Fibroblast of the conjunctiva (primary cell): ENCODE results near the gene MIPOL1.
"Not testable (repeated sequence)": the region's sequence is repeated elsewhere in the genome, so short reads cannot be mapped to it uniquely, and the experiment has no call there.

Experiments
- DNase-seq: peaks from one replicate; pipeline ENCODE4 v3.0.0-alpha.2; 2010; ENCODE audit warnings: low read depth

Gene MIPOL1

GRCh38 chr14:37285220-37285619 is 87.5 kb downstream of the MIPOL1 start:
- DNase-seq: no peak

DNA sequence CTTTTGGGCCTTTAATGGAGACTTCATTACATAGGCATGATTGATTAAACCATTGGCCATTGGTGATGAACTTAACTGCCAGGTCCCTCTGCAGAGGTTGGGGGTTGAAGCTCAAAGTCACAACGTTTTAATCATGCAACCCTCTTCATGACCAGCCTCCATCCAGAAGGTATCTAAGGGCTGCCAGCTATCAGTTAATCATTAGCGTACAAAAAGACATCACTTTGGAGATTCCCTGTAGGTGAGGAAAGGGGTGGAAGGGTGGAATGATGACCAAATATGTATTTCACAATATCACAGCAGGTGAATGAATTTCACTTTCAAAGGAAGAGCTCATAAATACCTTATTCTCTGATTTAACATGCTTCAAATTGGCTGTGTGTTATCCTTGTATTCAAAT is 92.0 kb downstream of the MIPOL1 start:
- no peak for DNase-seq

DNA sequence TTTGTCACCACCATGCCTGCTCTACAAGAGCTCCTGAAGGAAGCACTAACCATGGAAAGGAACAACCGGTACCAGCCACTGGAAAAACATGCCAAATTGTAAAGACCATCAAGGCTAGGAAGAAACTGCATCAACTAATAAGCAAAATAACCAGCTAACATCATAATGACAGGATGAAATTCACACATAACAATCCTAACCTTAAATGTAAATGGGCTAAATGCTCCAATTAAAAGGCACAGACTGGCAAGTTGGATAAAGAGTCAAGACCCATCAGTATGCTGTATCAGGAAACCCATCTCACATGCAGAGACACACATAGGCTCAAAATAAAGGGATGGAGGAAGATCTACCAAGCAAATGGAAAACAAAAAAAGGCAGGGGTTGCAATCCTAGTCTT is 97.5 kb downstream of the MIPOL1 start:
- not testable (repeated sequence) for DNase-seq

DNA sequence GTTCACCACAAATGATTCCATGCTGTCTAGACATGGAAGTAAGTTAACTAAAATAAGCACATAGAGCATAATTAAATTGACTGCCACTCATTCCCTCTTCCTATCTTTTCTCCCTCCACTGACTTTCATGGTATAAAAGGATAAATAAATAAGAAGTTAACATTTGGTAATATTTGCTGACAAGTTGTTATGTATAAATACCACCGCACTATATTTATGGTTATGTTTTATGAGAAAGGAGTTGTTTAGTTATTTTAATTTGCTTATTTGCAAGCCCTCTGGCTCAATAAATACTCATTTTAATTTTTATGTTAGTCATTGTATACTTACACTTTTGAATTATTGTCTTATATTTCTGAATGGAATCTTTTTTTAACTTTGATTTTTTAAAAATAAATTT is 113.5 kb downstream of the MIPOL1 start:
- DNase-seq: no peak

DNA sequence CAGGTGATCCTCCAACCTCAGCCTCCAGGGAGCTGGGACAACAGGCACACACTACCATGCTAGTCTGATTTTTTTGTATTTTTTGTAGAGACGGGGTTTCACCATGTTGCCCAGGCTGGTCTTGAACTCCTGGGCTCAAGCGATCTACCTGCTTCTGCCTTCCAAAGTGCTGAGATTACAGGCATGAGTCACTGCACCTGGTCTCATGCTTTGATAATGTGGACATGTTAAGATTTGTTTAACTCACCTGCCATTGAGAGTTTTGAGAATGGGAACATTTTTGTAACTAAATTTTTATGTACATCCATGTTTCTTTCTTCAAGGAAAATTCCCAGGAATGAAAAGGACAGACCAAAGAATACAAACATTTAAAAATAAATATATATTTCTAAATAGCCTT is 121.2 kb downstream of the MIPOL1 start:
- DNase-seq: no peak

- DNase-seq: no peak
Measured at GRCh38 chr14:37320106-37320505, 122.4 kb downstream of the MIPOL1 start.

- no peak for DNase-seq
Measured at GRCh38 chr14:37325332-37325731, 127.6 kb downstream of the MIPOL1 start.

DNA sequence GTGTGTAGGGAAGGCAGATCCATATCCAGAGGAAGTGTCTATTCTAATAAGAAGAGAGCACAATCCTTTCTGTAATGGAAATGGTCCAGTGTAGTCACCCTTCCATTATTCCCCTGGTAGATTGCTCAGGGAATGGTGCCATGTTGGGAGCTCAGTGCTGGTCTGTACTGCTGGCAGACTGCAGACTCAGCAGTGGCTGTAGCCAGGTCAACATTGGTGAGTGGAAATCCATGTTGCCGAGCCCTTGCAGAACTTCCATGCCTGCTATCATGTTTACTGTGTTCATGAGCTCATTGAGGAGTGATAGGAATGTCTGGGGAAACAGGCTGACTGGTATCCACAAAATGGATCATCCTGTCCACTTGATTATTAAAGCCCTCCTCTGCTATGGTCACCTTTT is 128.7 kb downstream of the MIPOL1 start:
- no peak for DNase-seq

- not testable (repeated sequence) for DNase-seq
Measured at GRCh38 chr14:37327933-37328332, 130.2 kb downstream of the MIPOL1 start.

DNA sequence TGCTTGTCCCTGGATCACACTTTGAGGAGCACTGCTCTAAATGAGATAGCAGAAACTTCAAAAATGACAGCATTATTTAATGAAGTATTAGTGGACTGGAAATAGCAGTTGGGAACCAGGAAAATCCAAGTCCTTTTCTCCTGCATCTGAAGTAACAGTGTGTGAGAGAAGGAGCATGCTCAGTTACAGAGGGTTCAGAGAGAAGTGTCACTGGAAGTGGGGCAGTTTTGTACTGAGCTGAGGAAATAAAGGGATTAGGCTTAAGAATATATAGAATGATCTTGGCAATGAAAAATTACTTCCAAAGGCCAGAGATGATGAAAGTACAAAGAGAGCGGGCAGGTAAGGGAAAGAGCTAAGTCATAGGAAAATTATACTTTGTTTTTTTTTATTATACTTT is 130.9 kb downstream of the MIPOL1 start:
- no peak for DNase-seq

DNA sequence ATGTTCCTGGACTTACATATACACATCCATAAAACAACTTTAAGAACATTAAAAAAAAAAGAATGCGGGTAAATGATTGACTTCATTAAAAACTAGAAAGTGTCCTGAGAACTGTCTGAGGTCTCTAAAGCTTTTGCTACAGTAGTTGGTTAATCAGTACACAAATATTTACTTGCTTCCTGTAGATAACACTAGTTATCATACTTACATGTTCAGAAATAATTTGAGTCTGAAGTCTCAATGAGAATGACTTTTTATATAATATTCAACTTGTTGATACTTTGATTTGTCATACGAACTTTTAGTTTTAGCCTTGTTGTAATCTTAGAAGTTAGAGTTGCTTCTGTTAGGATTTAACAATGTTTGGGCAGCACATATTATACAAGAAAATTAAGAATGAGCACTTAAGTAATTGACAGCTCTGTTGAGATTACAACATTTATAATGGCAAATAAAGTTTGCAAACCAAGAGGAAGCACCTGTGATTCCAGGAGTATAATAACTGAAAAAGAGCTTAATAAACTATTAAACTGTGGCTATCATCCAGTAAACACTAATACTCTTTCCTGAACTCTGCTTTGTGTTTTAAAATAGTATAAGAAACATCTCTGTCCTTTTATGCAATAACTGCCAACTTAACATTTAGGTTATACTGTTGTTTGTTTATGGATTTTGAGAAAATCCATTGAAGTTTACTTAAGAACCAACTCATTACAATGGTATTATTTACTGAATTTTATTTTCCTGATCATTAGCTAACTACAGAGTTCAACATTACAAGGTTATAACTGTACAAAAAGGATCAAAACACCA is 131.7 kb downstream of the MIPOL1 start:
- no peak for DNase-seq

DNA sequence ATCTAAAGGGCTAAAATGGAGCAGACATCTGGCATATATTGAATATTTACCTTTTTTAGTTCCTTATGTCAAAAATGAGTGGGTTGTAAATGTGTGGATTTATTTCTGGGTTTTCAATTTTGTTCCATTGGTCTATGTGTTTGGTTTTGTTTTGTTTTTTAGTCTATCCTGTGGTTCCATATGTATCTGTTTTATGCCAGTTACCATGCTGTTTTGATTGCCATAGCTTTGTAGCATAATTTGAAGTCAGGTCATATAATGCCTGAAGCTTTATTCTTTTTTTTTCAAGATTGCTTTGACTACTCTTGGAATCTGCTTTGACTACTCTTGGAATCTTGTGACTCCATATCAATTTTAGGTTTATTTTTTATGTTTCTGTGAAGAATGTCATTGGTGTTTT is 133.2 kb downstream of the MIPOL1 start:
- DNase-seq: no peak

GRCh38 chr14:37340353-37340752 is 142.6 kb downstream of the MIPOL1 start:
- no peak for DNase-seq

GRCh38 chr14:37343307-37344094 is 145.8 kb downstream of the MIPOL1 start:
- DNase-seq: peak; percentile 2

GRCh38 chr14:37363661-37364060 is 165.9 kb downstream of the MIPOL1 start:
- DNase-seq: no peak

GRCh38 chr14:37369425-37369824 is 171.7 kb downstream of the MIPOL1 start:
- no peak for DNase-seq

GRCh38 chr14:37375566-37375965 is 177.8 kb downstream of the MIPOL1 start:
- no peak for DNase-seq

GRCh38 chr14:37376944-37377609 is 179.3 kb downstream of the MIPOL1 start:
- no peak for DNase-seq

DNA sequence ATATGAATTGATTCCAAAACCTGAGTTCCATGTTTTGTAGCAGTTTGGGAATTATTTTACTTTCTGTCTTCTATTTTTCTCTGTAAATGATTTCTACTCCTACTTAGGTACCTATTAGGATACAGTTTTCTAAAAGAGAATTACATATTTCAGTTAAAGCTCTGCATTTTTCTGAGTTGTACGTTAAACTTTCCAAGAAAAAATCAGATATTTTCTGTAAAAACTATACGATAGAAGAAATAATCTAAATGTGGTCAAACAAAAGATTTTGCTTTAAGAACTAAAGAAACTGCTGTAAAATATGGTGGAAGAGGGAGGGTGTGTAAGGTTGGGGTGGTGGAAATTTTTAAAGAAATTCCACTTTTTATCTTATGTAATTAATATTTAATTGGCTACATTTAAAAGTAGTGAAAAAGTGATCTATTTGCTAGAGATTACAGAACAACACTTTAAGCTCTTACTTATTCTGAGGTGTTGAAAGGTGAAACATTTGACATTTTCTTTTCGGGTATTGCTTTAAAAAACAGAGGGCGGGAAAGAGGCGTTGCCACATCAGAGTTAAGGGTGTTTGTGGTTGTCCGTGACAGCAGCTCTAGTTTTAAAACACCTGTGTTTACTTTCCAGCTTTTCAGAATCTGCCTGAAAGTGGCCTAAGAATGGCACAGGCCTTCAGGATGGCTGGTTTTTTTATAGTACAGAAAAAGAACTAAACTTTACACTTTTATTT is 187.3 kb downstream of the MIPOL1 start:
- no peak for DNase-seq

DNA sequence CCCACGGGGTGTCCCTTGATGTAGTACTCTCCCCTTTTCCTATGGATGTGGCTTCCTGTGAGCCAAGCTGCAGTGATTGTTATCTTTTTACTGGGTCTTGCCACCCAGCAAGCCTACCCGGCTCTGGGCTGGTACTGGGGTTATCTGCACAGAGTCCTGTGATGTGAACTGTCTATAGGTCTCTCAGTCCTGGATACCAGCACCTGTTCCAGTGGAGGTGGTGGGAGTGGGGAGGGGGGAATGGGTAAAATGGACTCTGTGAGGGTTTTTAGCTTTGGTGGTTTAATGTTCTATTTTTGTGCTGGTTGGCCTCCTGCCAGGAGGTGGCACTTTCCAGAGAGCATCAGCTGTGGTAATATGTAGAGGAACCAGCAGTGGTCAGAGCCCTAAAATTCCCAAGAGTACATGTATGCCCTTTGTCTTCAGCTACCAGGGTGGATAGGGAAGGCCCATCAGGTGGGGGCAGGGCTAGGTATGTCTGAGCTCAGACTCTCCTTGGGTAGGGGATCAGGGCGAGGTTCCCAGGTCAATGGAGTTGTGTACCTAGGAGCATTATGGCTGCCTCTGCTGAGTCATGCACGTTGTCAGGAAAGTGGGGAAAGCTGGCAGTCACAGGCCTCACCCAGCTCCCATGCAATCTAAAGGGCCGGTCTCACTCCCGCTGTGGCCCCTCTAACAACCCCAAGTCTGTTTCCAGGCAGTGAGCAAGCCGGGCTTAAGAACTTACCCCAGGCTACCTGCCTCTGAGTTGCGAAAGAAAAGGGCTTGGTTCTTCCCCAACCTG is 199.6 kb downstream of the MIPOL1 start:
- not testable (repeated sequence) for DNase-seq

- no peak for DNase-seq
Measured at GRCh38 chr14:37397941-37398215, 200.1 kb downstream of the MIPOL1 start.

DNA sequence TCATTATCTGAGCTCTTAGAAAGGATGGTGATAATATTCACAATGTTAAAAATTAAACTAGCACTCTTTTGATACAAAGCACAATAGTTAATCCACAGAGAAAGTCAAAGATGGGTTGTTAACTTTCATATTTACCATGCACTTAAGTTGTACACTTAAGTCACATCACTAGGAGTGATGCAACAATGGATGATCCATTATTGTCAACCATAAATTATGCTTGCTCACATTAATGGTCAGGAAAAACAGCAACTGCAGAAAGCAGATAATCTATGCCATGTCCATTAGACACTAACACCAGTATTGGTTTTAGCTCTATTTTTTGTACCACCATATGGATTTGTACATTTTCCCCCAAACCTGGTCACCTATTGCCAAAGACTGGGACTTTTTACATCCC is 201.8 kb downstream of the MIPOL1 start:
- no peak for DNase-seq
